Small intestine (tissue), 7 donors: ENCODE results near the gene SCNN1B. TPM values are rescaled to one million over a fixed set of nuclear protein-coding genes. Genes with fewer than 3 reads are reported as not detected.
A peak's percentile ranks its signal among the peaks of the same experiment; 100 is the strongest.
"Not testable (repeated sequence)": the region's sequence is repeated elsewhere in the genome, so short reads cannot be mapped to it uniquely, and the experiment has no call there.

ENCODE experiments used
- DNase-seq, 2 donors: peaks; one replicate each; pipeline versions ENCODE4 v3.0.0 to v3.0.0-alpha.2; 2013
- FAIRE-seq: peaks from 2 replicates; lab custom pipeline; 2012; peaks lifted over from hg19 to GRCh38; lab: Jason Lieb, UNC
- H3K27ac ChIP-seq, 3 donors: one replicate each; pipeline ENCODE4 v1.5.1; 2013; ENCODE audit warnings: low read length in 2 of 3, mild to moderate bottlenecking in 2 of 3, control low read depth in 1 of 3, inconsistent platforms in 1 of 3, low read depth in 1 of 3, moderate library complexity in 1 of 3
- H3K27me3 ChIP-seq, 3 donors: one replicate each; pipeline ENCODE4 v1.6.1; 2013; ENCODE audit warnings: low read length in 3 of 3, inconsistent platforms in 1 of 3; ENCODE audit not compliant: control insufficient read depth in 3 of 3, insufficient read depth in 3 of 3
- H3K36me3 ChIP-seq, 3 donors: one replicate each; pipeline ENCODE4 v1.6.1; 2013; ENCODE audit warnings: low read length in 3 of 3, inconsistent platforms in 1 of 3, low read depth in 1 of 3, mild to moderate bottlenecking in 1 of 3, moderate library complexity in 1 of 3; ENCODE audit not compliant: control insufficient read depth in 3 of 3, insufficient read depth in 2 of 3
- H3K4me1 ChIP-seq, 3 donors: one replicate each; pipeline ENCODE4 v1.6.1; 2013; ENCODE audit warnings: low read length in 2 of 3, inconsistent platforms in 1 of 3, low read depth in 1 of 3, mild to moderate bottlenecking in 1 of 3, moderate library complexity in 1 of 3; ENCODE audit not compliant: control insufficient read depth in 3 of 3, insufficient read depth in 2 of 3
- H3K4me3 ChIP-seq, 3 donors: one replicate each; pipeline ENCODE4 v1.5.1; 2013; ENCODE audit warnings: low read length in 3 of 3, control low read depth in 1 of 3, inconsistent platforms in 1 of 3, low read depth in 1 of 3, mild to moderate bottlenecking in 1 of 3, moderate library complexity in 1 of 3
- H3K9me3 ChIP-seq, 2 donors: one replicate each; pipeline ENCODE4 v1.6.1; 2013; ENCODE audit warnings: low read depth in 1 of 2, low read length in 1 of 2; ENCODE audit not compliant: control insufficient read depth in 2 of 2, insufficient read depth in 1 of 2
- WGBS, 3 donors: extraction: QIAGEN DNeasy Blood & Tissue Kit; methylation state at CpG; one replicate each; pipeline ENCODE4 v1.1.7; 2013; 5-methylcytosine and 5-hydroxymethylcytosine counted together
- polyA plus RNA-seq, 4 donors: library from polyadenylated mRNA; stranded (reverse) in 3 of 4; unstranded in 1 of 4; fragments of 200-250 nt in 3 of 4; fragments of 120-200 nt in 1 of 4; gene quantifications; one replicate each; pipeline versions ENCODE4 v1.2.1 to v1.2.3, GENCODE V29; 2013
- donor health status: healthy with polysubstance abuse.
- donor health status: control.
- donor health status: control.
- donor health status: Bipolar disorder and iron deficiency.
- donor health status: healthy.

The SCNN1B gene
- polyA plus RNA-seq, 4 donors, result 2.2 to 5.1 TPM; not detected in 2

DNA sequence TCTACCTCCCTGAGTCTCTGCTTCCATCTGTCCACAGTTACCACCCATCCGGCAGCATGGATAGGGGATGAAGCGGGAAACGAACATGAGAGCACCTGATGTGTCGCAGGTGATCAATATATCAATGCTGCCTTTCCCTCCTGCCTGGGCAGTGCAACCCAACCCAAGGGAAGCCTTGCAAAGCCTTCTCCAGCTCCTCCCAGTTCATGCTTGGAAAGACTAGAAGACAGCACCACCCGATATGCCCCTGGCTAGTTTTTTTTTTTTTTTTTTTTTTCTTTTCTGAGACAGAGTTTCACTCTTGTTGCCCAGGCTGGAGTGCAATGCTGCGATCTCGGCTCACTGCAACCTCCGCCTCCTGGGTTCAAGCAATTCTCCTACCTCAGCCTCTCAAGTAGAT, 87.8 kb downstream of the SCNN1B start:
- DNase-seq, H3K9me3 ChIP-seq, H3K27me3 ChIP-seq, H3K27ac ChIP-seq, H3K4me1 ChIP-seq, FAIRE-seq, H3K4me3 ChIP-seq: not testable (repeated sequence)
- 95 to 96% (median 95%) methylated on average over 8 of the region's 8 CpGs for WGBS, 3 donors
- H3K36me3 ChIP-seq, result peaks cover 13 to 39% (median 17%) of the 10 kb centered on the region in 3 donors

- FAIRE-seq (no peak), DNase-seq (no peak)
- H3K9me3 ChIP-seq, result no peaks in the 10 kb centered on the region
- H3K27me3 ChIP-seq, result no peaks in the 10 kb centered on the region
- no peaks in the 10 kb centered on the region for H3K4me1 ChIP-seq
- H3K36me3 ChIP-seq, result peaks cover 15 to 47% (median 19%) of the 10 kb centered on the region in 3 donors
- H3K27ac ChIP-seq, result no peak overlapping the region
- no peak overlapping the region for H3K4me3 ChIP-seq
- 94 to 96% (median 95%) methylated on average over 17 of the region's 17 CpGs for WGBS, 3 donors
Measured at GRCh38 chr16:23391381-23392222, 89.5 kb downstream of the SCNN1B start.

DNA sequence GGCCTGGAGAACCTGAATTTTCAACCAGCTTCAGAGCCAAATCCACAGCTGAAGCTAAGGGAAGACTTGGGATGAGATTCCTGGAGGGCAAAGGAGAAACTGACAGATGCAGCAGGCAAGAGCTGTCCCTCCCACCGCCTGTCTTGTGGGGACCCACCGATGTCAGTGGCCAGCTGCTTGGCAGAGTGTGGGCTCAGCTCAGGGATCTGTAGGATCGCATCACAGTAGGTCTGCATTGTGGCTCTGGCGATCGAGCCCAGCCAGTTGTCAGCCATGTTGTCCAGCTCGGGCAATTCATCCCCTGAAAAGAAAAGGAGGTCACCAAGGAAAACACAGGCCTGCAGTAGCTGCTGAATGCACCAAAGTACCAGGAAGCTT, 90.1 kb downstream of the SCNN1B start:
- H3K4me1 ChIP-seq, result no peaks in the 10 kb centered on the region
- H3K9me3 ChIP-seq, result no peaks in the 10 kb centered on the region
- no peak overlapping the region for H3K4me3 ChIP-seq
- FAIRE-seq (no peak), DNase-seq (no peak)
- H3K27me3 ChIP-seq, result no peaks in the 10 kb centered on the region
- WGBS, 3 donors, result 90 to 96% (median 94%) methylated on average over 6 of the region's 6 CpGs
- peaks cover 16 to 52% (median 19%) of the 10 kb centered on the region in 3 donors for H3K36me3 ChIP-seq
- no peak overlapping the region for H3K27ac ChIP-seq

GRCh38 chr16:23394141-23394831, 92.2 kb downstream of the SCNN1B start:
- Histone ChIP-seq H3K9me3 (no peaks in the 10 kb centered on the region), H3K36me3 (peaks cover 16 to 58% (median 25%) of the 10 kb centered on the region in 3 donors), H3K4me1 (no peaks in the 10 kb centered on the region), H3K27me3 (no peaks in the 10 kb centered on the region), H3K27ac (no peak overlapping the region), H3K4me3 (no peak overlapping the region)
- 74 to 95% (median 86%) methylated on average over 4 of the region's 4 CpGs for WGBS, 3 donors
- FAIRE-seq (no peak), DNase-seq (no peak)

- DNase-seq (no peak), FAIRE-seq (no peak)
- no peaks in the 10 kb centered on the region for H3K9me3 ChIP-seq
- H3K4me3 ChIP-seq, result no peak overlapping the region
- H3K36me3 ChIP-seq, result peaks cover 15 to 57% (median 28%) of the 10 kb centered on the region in 3 donors
- no peaks in the 10 kb centered on the region for H3K4me1 ChIP-seq
- H3K27me3 ChIP-seq, result no peaks in the 10 kb centered on the region
- no peak overlapping the region for H3K27ac ChIP-seq
- 95 to 98% (median 96%) methylated on average over 6 of the region's 6 CpGs for WGBS, 3 donors
Measured at GRCh38 chr16:23395732-23396131, 93.6 kb downstream of the SCNN1B start.

DNA sequence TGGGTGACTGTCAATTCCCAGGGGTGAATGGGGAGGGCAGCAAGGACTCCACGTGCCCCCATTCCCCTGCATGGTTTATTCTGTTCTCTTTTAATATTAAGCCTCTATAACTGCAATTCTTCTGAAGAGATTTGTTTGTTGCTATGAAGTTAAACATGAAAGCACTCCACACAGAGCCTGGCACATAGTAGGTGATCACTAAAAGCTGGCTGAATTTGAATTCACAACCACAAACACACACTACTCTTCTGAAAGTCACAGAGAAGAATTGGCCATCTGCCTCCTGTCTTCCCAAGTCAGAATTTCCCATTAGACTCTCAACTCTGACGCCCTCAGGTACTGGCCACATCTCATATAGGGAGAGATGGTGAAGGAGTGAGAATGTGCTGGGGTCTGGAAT, 95.4 kb downstream of the SCNN1B start:
- 92 to 98% (median 97%) methylated on average over 2 of the region's 2 CpGs for WGBS, 3 donors
- H3K36me3 ChIP-seq, result peaks cover 5 to 50% (median 22%) of the 10 kb centered on the region in 3 donors
- no peak for DNase-seq
- no peaks in the 10 kb centered on the region for H3K27me3 ChIP-seq
- H3K4me1 ChIP-seq, result no peaks in the 10 kb centered on the region
- no peaks in the 10 kb centered on the region for H3K9me3 ChIP-seq
- no peak overlapping the region for H3K4me3 ChIP-seq
- no peak for FAIRE-seq
- no peak overlapping the region for H3K27ac ChIP-seq

DNA sequence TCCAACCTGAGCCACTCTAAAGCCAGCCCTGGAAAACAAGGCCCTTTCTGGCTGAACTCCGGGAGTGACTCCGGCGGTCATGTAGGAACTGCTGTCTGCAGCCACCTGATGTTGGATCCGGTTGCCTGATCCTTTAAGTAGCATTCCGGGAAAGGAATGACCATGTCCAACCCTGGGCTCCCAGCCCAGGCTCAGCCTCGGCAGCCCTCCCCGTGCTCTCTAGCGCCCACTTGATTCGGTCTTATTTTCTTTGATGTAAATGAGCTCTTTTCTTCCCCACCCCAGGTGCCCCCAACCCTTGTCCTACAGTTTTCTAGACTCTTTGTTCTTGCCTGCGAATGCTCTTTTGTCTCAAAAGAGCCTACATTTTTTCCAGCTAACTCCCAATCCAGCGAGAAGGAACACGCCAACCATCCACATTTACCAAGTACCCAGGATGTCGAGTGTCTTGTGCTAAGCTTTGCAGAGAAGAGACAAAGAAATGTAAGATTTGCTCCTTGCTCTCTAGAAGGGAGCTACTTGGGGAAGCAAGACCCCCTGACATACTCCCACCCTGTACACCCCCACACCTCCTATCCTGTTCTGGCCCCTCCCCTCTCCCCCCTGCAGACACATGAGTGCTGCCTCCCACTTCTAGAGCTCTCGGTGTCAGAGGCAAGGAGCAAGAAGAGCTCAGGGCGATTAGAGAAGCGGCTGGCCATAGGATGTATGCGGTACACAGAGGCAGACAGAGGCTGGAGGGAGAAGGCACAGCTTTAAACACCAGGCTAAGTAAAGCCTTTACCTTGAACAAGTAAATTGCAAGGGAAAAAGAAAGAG, 97.1 kb downstream of the SCNN1B start:
- DNase-seq, result no peak
- H3K4me1 ChIP-seq, result no peaks in the 10 kb centered on the region
- no peaks in the 10 kb centered on the region for H3K27me3 ChIP-seq
- H3K27ac ChIP-seq, result peak overlapping the region in 1 of 3 donors; percentile 39
- H3K4me3 ChIP-seq, result no peak overlapping the region
- FAIRE-seq, result no peak
- H3K36me3 ChIP-seq, result peaks cover 10 to 56% (median 22%) of the 10 kb centered on the region in 3 donors
- no peaks in the 10 kb centered on the region for H3K9me3 ChIP-seq
- 78 to 91% (median 90%) methylated on average over 17 of the region's 17 CpGs for WGBS, 3 donors

GRCh38 chr16:23400447-23400846, 98.3 kb downstream of the SCNN1B start:
- H3K9me3 ChIP-seq, H3K4me1 ChIP-seq, DNase-seq, H3K27me3 ChIP-seq, H3K27ac ChIP-seq, H3K4me3 ChIP-seq, FAIRE-seq: not testable (repeated sequence)
- WGBS, 3 donors, result 82 to 95% (median 91%) methylated on average over 6 to 7 of the region's 7 CpGs
- peaks cover 12 to 65% (median 27%) of the 10 kb centered on the region in 3 donors for H3K36me3 ChIP-seq
